AG04450 (cell line): Measurements from ENCODE around the gene MSMO1. TPM values are rescaled to one million over a fixed set of nuclear protein-coding genes. Genes with fewer than 3 reads are reported as not detected.

ENCODE experiments used
- CTCF ChIA-PET: fragments of 300-600, 350-600 bp; formaldehyde crosslinking; extraction: SDS; loops from one replicate; lab custom pipeline; 2022; ENCODE audit warnings: antibody characterized with exemption, inconsistent platforms; lab: Charles Lee
- POLR2A ChIA-PET: fragments of 350-600 bp; formaldehyde crosslinking; extraction: SDS; loops from one replicate; lab custom pipeline; 2021; ENCODE audit warnings: antibody characterized with exemption, inconsistent platforms; lab: Yijun Ruan, JAX
- DNase-seq: peaks from one replicate; pipeline ENCODE4 v3.0.0-alpha.2; 2011; ENCODE audit warnings: low read depth, low spot score
- H3K27ac ChIP-seq: one replicate; pipeline ENCODE4 v1.5.1; 2012; ENCODE audit warnings: low read depth, low read length, control low read depth
- H3K27me3 ChIP-seq: one replicate; pipeline ENCODE4 v1.6.0; 2012; ENCODE audit warnings: low read length; ENCODE audit not compliant: control insufficient read depth, insufficient read depth
- H3K4me3 ChIP-seq: 2 replicates; pipeline ENCODE4 v1.5.1; 2011; ENCODE audit warnings: mild to moderate bottlenecking, low read depth, low read length, control low read depth
- H3K9me3 ChIP-seq: 2 replicates; pipeline ENCODE4 v1.5.1; 2012; ENCODE audit warnings: low read length; ENCODE audit not compliant: control insufficient read depth, insufficient read depth
- CTCF ChIP-seq: IDR thresholded peaks from 2 replicates; pipeline ENCODE4 v1.5.1; 2011; ENCODE audit warnings: low read depth, low read length, control low read depth, inconsistent platforms
- polyA plus RNA-seq: library from polyadenylated mRNA; depleted of rRNA; stranded (reverse); fragments of >200 nt; gene quantifications from 2 replicates; pipeline ENCODE4 v1.2.3, GENCODE V29; 2011

The MSMO1 gene
- polyA plus RNA-seq, 1 experiment: 53.0 TPM

- DNase-seq: no peak
- CTCF ChIA-PET: interaction anchor here (1.0 to 2.3 kb wide), 6 partner anchors 11 to 214 kb away, joined by 3 to 10 read pairs (median 4); partner anchors contain the start of genes CPE and TMEM192
- Histone ChIP-seq H3K27me3 (no peaks in the 10 kb centered on the region), H3K9me3 (peaks cover 5% of the 10 kb centered on the region), H3K4me3 (peak overlapping the region; percentile 70), H3K27ac (peak overlapping the region; percentile 74)
- no peak for TF ChIP-seq CTCF
- POLR2A ChIA-PET: interaction anchor here (0.9 kb wide), 1 partner anchor 25 kb away, joined by 3 read pairs; no protein-coding TSS in a partner anchor
These were observed 648 bp upstream of the MSMO1 start for GRCh38 chr4:165326831-165327210.

GRCh38 chr4:165328101-165328425, 594 bp downstream of the MSMO1 start:
- Histone ChIP-seq H3K9me3 (peaks cover 5% of the 10 kb centered on the region), H3K4me3 (peak overlapping the region; percentile 96), H3K27me3 (no peaks in the 10 kb centered on the region), H3K27ac (peak overlapping the region; percentile 42)
- TF ChIP-seq CTCF: no peak
- DNase-seq: no peak
- CTCF ChIA-PET: interaction anchor here (0.9 to 2.2 kb wide), 2 partner anchors 51 to 197 kb away, joined by 3 to 6 read pairs; partner anchors contain the start of gene CPE
- POLR2A ChIA-PET: no interaction called here

DNA sequence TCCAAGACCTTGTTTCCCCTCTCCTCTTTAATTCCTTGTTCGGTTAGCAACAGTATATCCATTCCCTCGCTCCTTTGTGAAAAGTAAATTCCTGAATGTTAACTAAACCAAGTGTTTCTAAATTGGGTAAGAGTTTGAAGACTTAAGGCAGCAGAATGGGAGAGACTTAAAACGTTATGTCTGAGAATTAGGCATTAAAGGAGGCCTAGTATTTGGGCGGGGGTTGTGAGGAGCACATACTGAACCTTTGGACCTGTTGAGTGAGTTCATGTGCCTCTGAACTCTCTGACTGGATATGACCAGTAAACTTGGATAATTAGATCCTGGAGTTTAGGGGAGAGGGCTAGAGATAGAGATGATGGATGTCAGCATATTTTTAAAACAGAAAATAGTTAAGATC, 1.2 kb downstream of the MSMO1 start:
- Histone ChIP-seq H3K4me3 (peak overlapping the region; percentile 96), H3K9me3 (peaks cover 5% of the 10 kb centered on the region), H3K27ac (no peak overlapping the region), H3K27me3 (no peaks in the 10 kb centered on the region)
- TF ChIP-seq CTCF: no peak
- POLR2A ChIA-PET: no interaction called here
- CTCF ChIA-PET: interaction anchor here (0.9 to 2.2 kb wide), 2 partner anchors 50 to 198 kb away, joined by 3 to 6 read pairs; partner anchors contain the start of gene CPE
- DNase-seq: no peak

DNA sequence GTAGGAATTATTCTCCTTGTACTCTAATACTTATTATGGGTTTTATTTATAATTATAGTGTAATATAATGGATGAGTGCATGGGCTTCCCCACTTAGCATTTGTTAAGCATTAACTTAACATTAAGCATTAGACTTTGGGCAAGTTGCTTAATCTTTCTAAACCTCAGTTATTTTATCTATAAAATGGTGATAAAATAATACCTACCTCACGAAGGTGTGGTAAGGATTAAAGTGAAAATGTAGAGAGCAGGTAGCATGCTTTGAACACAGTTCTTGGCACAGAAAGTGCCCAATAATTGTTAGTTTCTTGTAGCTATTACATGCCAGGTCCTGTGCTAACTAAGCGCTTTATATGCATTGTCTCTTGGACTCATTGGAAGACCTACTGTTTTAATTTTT, 2.6 kb downstream of the MSMO1 start:
- no peak for DNase-seq
- H3K9me3 ChIP-seq: peaks cover 5% of the 10 kb centered on the region
- ChIA-PET POLR2A (no interaction called here), CTCF (interaction anchor here (0.6 kb wide), 1 partner anchor 233 kb away, joined by 3 read pairs; no protein-coding TSS in a partner anchor)
- H3K27me3 ChIP-seq: no peaks in the 10 kb centered on the region
- no peak for TF ChIP-seq CTCF
- H3K27ac ChIP-seq: no peak overlapping the region
- H3K4me3 ChIP-seq: no peak overlapping the region

GRCh38 chr4:165330666-165331065, 3.2 kb downstream of the MSMO1 start:
- ChIA-PET POLR2A (no interaction called here), CTCF (no interaction called here)
- Histone ChIP-seq H3K4me3 (no peak overlapping the region), H3K27ac (no peak overlapping the region), H3K9me3 (peaks cover 3% of the 10 kb centered on the region), H3K27me3 (no peaks in the 10 kb centered on the region)
- no peak for TF ChIP-seq CTCF
- no peak for DNase-seq
